C4-2B (cell line): Measurements from ENCODE around the gene ASB9.
"Not testable (repeated sequence)": the region's sequence is repeated elsewhere in the genome, so short reads cannot be mapped to it uniquely, and the experiment has no call there.

Experiments used
- H3K27ac ChIP-seq: fragments of 450-650 bp; 2 replicates; pipeline ENCODE4 v1.5.1; 2017
- CTCF ChIP-seq: fragments of 450-650 bp; conservative IDR thresholded peaks from 2 replicates; pipeline ENCODE4 v1.5.1; 2017; ENCODE audit warnings: mild to moderate bottlenecking
- ZFX ChIP-seq: fragments of 450-650 bp; IDR thresholded peaks from 2 replicates; pipeline ENCODE4 v1.6.1; 2017

ASB9 gene

GRCh38 chrX:15274946-15275345 lies 5.1 kb upstream of the ASB9 start:
- TF ChIP-seq ZFX (no peak), CTCF (no peak)
- H3K27ac ChIP-seq, result no peak overlapping the region

GRCh38 chrX:15273275-15273674 lies 3.4 kb upstream of the ASB9 start:
- H3K27ac ChIP-seq, result not testable (repeated sequence)

DNA sequence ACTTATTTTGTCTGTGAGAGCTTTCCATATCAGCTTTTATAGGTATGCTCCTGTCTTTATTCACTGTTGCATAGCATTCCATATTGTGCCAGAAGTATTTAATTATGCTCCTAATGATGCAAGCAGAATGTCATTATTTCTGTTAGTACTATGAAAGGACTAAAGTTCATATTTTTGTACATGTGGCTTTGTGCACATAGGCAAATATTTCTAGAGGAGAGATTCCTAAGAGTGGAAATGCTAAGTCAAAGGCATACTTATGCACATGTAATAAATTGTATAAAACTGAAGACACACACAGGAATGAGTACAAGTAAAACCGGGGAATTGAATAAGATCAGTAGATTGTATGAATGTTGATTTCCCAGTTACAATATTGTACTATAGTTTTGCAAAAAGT lies 1.9 kb upstream of the ASB9 start:
- TF ChIP-seq CTCF, result no peak
- no peak for TF ChIP-seq ZFX
- no peak overlapping the region for H3K27ac ChIP-seq

- H3K27ac ChIP-seq, result no peak overlapping the region
- no peak for TF ChIP-seq ZFX
- TF ChIP-seq CTCF, result no peak
These were observed 763 bp downstream of the ASB9 start for GRCh38 chrX:15269120-15269519.

GRCh38 chrX:15254852-15255251 lies 15.0 kb downstream of the ASB9 start:
- no peak for TF ChIP-seq CTCF
- TF ChIP-seq ZFX, result no peak
- no peak overlapping the region for H3K27ac ChIP-seq

GRCh38 chrX:15245896-15246295 lies 24.0 kb downstream of the ASB9 start:
- no peak overlapping the region for H3K27ac ChIP-seq
- no peak for TF ChIP-seq CTCF
- TF ChIP-seq ZFX, result no peak

- TF ChIP-seq CTCF, result no peak
- TF ChIP-seq ZFX, result no peak
- no peak overlapping the region for H3K27ac ChIP-seq
These were observed 25.5 kb downstream of the ASB9 start for GRCh38 chrX:15244421-15244820.

DNA sequence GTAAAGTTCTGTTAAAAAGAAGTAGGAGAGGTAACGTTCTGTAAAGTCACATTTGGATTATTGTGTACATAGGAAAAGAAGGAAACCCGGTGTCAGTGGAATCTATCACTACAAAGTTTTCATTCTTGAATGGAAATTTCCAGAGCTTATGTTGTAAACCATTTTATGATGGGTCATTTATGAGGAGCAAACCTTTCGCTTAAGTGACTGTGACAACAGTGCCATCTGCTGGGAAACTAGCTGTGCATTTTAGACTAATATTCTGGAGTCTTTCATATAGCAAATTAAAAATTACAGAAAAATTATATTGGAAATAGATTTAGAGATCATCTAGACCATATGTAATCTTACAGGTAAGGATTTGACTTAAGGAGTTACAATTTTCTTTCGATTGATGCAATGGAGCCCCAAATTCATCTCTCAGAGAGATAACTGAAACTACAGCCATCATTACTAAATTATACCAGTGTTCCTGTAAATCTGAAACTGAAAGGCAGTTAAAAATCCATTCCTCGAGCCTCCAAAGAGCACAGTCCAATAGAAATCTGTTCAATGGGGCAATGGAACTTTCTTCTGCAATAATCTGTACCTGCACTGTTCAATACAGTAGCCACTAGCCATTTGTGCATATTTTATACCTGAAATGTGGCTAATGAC lies 26.9 kb downstream of the ASB9 start:
- TF ChIP-seq ZFX (no peak), CTCF (peak; percentile 74)
- H3K27ac ChIP-seq, result no peak overlapping the region
